ENCODE measurements around the gene KCNK2. TPM values are rescaled to one million over a fixed set of nuclear protein-coding genes. Genes with fewer than 3 reads are reported as not detected.

The KCNK2 gene
- total RNA-seq, 4 donors from 2014 or later: 0.32 to 0.41 TPM; not detected in 2

DNA sequence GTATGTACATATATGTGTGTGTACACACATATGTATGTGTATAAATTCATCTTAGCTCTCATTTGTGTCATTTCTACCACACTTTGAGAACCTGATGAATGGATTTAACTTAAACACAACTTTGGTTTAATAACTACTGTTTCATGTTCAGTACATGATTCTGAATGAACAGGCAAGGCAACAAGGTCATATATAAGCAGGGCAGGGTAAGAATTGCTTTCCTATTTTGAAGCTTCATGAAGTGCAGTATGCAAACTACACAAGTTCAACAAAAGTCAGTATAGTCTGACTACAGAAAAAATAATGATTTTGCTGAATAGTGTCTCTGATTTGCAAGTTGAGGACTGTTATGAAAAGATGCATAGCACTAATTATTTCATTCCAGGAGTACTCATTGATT is 127.6 kb downstream of the KCNK2 start:
- Histone ChIP-seq H3K27me3 (no peaks in the 10 kb centered on the region), H3K36me3 (no peaks in the 10 kb centered on the region), H3K4me3 (no peak overlapping the region), H3K27ac (no peak overlapping the region), H3K9me3 (no peaks in the 10 kb centered on the region), H3K4me1 (no peaks in the 10 kb centered on the region)
- intact Hi-C loops (cut with DNase I; ENCODE audit: low total_unique reads): no loop called here
- in situ Hi-C loops (cut with MboI; ENCODE audit: low pct_ligation_motif_present in 1 of 4, low pct_unique_long_range_greater_than_20kb in 1 of 4, low sequenced_read_pairs in 3 of 4): no loop called here
- TF ChIP-seq, protein P1, sequence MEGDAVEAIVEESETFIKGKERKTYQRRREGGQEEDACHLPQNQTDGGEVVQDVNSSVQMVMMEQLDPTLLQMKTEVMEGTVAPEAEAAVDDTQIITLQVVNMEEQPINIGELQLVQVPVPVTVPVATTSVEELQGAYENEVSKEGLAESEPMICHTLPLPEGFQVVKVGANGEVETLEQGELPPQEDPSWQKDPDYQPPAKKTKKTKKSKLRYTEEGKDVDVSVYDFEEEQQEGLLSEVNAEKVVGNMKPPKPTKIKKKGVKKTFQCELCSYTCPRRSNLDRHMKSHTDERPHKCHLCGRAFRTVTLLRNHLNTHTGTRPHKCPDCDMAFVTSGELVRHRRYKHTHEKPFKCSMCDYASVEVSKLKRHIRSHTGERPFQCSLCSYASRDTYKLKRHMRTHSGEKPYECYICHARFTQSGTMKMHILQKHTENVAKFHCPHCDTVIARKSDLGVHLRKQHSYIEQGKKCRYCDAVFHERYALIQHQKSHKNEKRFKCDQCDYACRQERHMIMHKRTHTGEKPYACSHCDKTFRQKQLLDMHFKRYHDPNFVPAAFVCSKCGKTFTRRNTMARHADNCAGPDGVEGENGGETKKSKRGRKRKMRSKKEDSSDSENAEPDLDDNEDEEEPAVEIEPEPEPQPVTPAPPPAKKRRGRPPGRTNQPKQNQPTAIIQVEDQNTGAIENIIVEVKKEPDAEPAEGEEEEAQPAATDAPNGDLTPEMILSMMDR (IDR thresholded peaks at IDR 0.05): no peak
- TF ChIP-seq POLR2A (IDR thresholded peaks at IDR 0.05) (no peak), EP300 (IDR thresholded peaks at IDR 0.05; ENCODE audit: low read depth) (no peak), POLR2AphosphoS5 (IDR thresholded peaks at IDR 0.05) (no peak)
- DNase-seq: no peak

DNA sequence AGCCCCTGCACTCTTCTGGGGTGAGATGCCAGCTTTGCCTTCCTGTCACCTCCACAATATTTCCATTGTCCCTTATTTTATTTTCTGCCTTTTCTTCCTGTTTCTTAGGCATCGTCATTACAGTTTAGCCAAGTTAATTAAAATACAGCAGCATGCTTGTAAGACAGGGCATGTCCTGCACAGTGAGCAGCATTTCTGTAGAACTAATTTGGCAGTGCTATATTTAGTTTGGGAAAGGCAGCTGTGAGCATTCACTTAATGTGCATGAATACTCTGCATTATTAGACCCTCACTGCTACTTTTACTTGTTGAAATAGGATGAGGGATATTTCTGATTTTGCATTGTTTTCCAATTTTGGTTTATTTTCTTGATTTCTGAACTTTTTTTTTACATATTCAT is 133.3 kb downstream of the KCNK2 start:
- DNase-seq: no peak
- Histone ChIP-seq H3K4me1 (no peaks in the 10 kb centered on the region), H3K36me3 (no peaks in the 10 kb centered on the region), H3K4me3 (no peak overlapping the region), H3K27ac (no peak overlapping the region), H3K9me3 (no peaks in the 10 kb centered on the region), H3K27me3 (no peaks in the 10 kb centered on the region)
- in situ Hi-C loops (cut with MboI; ENCODE audit: low pct_ligation_motif_present in 1 of 4, low pct_unique_long_range_greater_than_20kb in 1 of 4, low sequenced_read_pairs in 3 of 4) (no loop called here), intact Hi-C loops (cut with DNase I; ENCODE audit: low total_unique reads) (no loop called here)
- WGBS, 2 donors (ENCODE audit: low coverage in 1 of 2): 38 to 78% methylated on average over 1 of the region's 1 CpG
- TF ChIP-seq POLR2AphosphoS5 (IDR thresholded peaks at IDR 0.05) (no peak), POLR2A (IDR thresholded peaks at IDR 0.05) (no peak), EP300 (IDR thresholded peaks at IDR 0.05; ENCODE audit: low read depth) (no peak)
- TF ChIP-seq, protein P1 (IDR thresholded peaks at IDR 0.05): no peak

DNA sequence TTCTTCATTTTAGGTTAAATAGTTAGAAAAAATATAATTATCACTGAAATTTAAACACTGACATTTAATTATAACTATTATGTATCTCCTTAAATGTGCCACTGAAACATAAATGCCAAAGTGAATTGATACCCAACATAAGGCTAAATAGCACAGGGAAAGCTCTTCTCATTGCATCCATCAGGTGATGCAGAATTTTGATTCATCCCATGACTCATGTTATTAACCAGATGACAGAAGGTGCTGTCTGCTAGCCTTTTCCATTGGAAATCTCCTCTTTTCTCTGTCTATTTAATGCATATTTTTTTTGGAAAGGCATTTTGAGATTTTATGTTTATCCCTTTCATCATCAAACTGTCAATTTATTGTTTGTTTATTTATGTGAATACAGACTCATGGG is 136.8 kb downstream of the KCNK2 start:
- H3K27me3 ChIP-seq: no peaks in the 10 kb centered on the region
- H3K4me3 ChIP-seq: no peak overlapping the region
- no peaks in the 10 kb centered on the region for H3K4me1 ChIP-seq
- intact Hi-C loops (cut with DNase I; ENCODE audit: low total_unique reads) (no loop called here), in situ Hi-C loops (cut with MboI; ENCODE audit: low pct_ligation_motif_present in 1 of 4, low pct_unique_long_range_greater_than_20kb in 1 of 4, low sequenced_read_pairs in 3 of 4) (no loop called here)
- H3K9me3 ChIP-seq: no peaks in the 10 kb centered on the region
- no peak overlapping the region for H3K27ac ChIP-seq
- TF ChIP-seq, protein P1 (IDR thresholded peaks at IDR 0.05): no peak
- TF ChIP-seq EP300 (IDR thresholded peaks at IDR 0.05; ENCODE audit: low read depth) (no peak), POLR2AphosphoS5 (IDR thresholded peaks at IDR 0.05) (no peak), POLR2A (IDR thresholded peaks at IDR 0.05) (no peak)
- H3K36me3 ChIP-seq: no peaks in the 10 kb centered on the region
- DNase-seq: no peak

DNA sequence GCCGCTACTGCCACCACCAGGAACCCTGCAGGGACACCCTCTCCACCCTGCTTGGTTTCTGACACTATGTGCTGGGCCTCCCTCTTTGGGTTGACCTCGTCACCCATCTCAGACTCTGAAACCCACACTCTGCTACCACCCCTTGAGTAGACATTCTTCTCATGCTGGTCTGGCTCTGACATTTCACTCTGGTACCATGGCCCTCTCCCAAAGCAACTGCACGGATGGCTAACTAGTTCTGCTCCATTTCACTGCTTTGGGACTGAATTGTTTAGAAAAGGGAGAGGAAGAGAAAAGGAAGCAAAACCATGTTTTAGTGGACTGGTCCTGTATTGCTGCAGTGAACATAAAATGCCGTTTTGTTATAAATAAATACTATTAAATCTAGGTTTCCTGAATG is 137.8 kb downstream of the KCNK2 start:
- DNase-seq: no peak
- Histone ChIP-seq H3K9me3 (no peaks in the 10 kb centered on the region), H3K4me1 (no peaks in the 10 kb centered on the region), H3K27me3 (no peaks in the 10 kb centered on the region), H3K27ac (no peak overlapping the region), H3K36me3 (no peaks in the 10 kb centered on the region), H3K4me3 (no peak overlapping the region)
- 71 to 84% methylated on average over 3 to 4 of the region's 4 CpGs for WGBS, 2 donors (ENCODE audit: low coverage in 1 of 2)
- in situ Hi-C loops (cut with MboI; ENCODE audit: low pct_ligation_motif_present in 1 of 4, low pct_unique_long_range_greater_than_20kb in 1 of 4, low sequenced_read_pairs in 3 of 4): no loop called here
- intact Hi-C loops (cut with DNase I; ENCODE audit: low total_unique reads): no loop called here
- TF ChIP-seq POLR2AphosphoS5 (IDR thresholded peaks at IDR 0.05) (no peak), POLR2A (IDR thresholded peaks at IDR 0.05) (no peak), EP300 (IDR thresholded peaks at IDR 0.05; ENCODE audit: low read depth) (no peak)
- TF ChIP-seq, protein P1 (IDR thresholded peaks at IDR 0.05): no peak
